Activated CD4-positive, alpha-beta T cell treated with anti-CD3 and anti-CD28 coated beads for 48 hours (primary cell): ENCODE measurements around the gene GAD1.

Experiments used
- DNase-seq: peaks from one replicate; pipeline ENCODE4 v3.0.0-alpha.2; 2020

Gene GAD1

GRCh38 chr2:170846314-170846713, 29.6 kb downstream of the GAD1 start:
- DNase-seq = no peak

GRCh38 chr2:170847716-170848115, 31.0 kb downstream of the GAD1 start:
- no peak for DNase-seq

- DNase-seq = no peak
Measured at GRCh38 chr2:170848587-170848986, 31.9 kb downstream of the GAD1 start.

- no peak for DNase-seq
Measured at GRCh38 chr2:170850251-170850650, 33.6 kb downstream of the GAD1 start.

GRCh38 chr2:170851635-170852034, 34.9 kb downstream of the GAD1 start:
- DNase-seq = no peak

- no peak for DNase-seq
Measured at GRCh38 chr2:170856066-170856465, 39.4 kb downstream of the GAD1 start.

GRCh38 chr2:170862286-170862902, 45.7 kb downstream of the GAD1 start:
- DNase-seq = no peak

GRCh38 chr2:170863087-170863486, 46.4 kb downstream of the GAD1 start:
- DNase-seq = no peak

GRCh38 chr2:170869036-170869435, 52.3 kb downstream of the GAD1 start:
- DNase-seq = no peak

GRCh38 chr2:170869461-170869860, 52.8 kb downstream of the GAD1 start:
- DNase-seq = no peak

- peak; percentile 87 for DNase-seq
Measured at GRCh38 chr2:170873035-170873692, 56.5 kb downstream of the GAD1 start.

- no peak for DNase-seq
Measured at GRCh38 chr2:170878066-170878465, 61.4 kb downstream of the GAD1 start.

GRCh38 chr2:170878505-170878904, 61.8 kb downstream of the GAD1 start:
- no peak for DNase-seq

- DNase-seq = no peak
Measured at GRCh38 chr2:170881840-170882239, 65.2 kb downstream of the GAD1 start.

GRCh38 chr2:170882758-170883157, 66.1 kb downstream of the GAD1 start:
- DNase-seq = no peak

- DNase-seq = no peak
Measured at GRCh38 chr2:170883683-170884082, 67.0 kb downstream of the GAD1 start.

GRCh38 chr2:170885130-170885791, 68.6 kb downstream of the GAD1 start:
- no peak for DNase-seq

GRCh38 chr2:170886386-170886785, 69.7 kb downstream of the GAD1 start:
- no peak for DNase-seq

GRCh38 chr2:170887496-170887895, 70.8 kb downstream of the GAD1 start:
- no peak for DNase-seq

GRCh38 chr2:170887896-170888295, 71.2 kb downstream of the GAD1 start:
- no peak for DNase-seq

- DNase-seq = no peak
Measured at GRCh38 chr2:170891893-170892292, 75.2 kb downstream of the GAD1 start.

GRCh38 chr2:170892391-170892951, 75.8 kb downstream of the GAD1 start:
- DNase-seq = no peak

- no peak for DNase-seq
Measured at GRCh38 chr2:170895023-170895757, 78.5 kb downstream of the GAD1 start.
